GM18520 (cell line): ENCODE data around the gene CALML5.

Experiments used
- ATAC-seq: cut with Tn5 transposase; IDR thresholded peaks from one replicate; pipeline ENCODE4 v1.9.1; 2021; ENCODE audit not compliant: unreplicated experiment

The CALML5 gene, protein sequence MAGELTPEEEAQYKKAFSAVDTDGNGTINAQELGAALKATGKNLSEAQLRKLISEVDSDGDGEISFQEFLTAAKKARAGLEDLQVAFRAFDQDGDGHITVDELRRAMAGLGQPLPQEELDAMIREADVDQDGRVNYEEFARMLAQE

DNA sequence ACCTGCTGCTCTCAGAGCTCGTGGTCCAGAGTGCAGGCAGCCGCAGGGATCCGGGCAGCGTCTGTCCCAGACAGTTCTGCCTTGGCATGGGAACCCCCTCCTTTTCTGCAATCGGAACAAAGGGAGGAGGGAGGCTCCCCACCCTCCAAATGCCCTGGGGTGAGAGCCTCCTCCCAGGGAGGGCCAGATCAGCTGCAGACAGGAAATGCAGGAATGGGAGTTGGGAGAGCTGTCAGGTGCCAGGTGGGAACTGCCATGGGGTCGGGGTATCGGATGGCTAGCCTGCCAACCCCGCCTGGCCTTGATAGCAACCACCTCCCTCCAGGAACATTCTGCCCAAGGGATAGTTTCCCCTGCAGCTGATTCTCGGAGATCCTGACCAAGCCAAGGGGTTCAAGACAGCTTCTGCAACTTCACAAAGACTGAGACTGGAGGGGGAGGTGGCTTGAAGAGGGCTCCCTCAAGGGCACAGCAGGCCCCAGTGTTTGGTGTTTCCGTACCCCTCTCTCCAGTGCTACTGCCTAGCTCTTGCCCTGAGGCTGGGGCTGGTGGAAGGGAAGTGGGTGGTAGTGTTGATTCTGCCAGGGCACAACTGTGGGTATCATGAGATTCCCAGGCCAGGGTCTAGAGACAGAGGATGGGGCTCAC lies at the start of gene CALML5:
Gene CALML5 (minus strand): TSS at position 78 of the 648 bp plus-strand sequence. CDS start 132 bp downstream, outside the sequence.
- ATAC-seq = no peak

DNA sequence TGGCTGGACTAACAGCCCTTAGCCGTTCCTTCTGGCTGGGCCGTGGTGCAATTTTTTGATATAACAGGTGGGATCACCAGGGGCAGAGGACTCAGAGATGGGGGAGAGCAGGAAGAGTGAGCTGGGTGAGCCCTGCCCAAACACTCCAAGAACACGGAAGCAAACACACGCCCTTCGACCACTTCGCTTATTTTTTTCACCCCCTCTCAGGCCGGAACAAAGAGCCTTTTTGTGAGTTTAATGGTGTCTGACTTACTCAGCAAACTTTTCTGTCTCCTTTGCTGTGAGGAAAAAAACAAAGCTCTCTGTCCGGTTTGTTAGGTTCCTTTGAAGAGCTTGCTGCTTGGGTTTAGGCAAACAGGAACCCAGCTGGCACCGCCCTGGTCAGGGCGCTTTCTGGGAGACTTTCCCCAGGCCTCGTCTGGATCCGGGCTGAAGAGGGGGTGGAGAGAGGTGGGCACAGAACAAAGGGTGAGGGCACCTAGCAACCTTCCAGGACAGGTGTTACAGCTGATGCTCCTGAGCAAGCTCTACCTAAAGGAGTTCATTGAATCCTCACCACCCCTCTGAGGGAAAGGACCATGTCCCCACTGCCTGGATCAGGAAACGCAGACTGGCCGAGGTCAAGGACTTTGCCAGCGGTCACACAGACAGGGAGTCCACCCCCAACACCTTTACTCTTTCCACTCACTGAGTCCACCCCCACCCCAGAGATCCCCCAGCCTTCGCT lies 48.7 kb upstream of the CALML5 start:
- no peak for ATAC-seq

DNA sequence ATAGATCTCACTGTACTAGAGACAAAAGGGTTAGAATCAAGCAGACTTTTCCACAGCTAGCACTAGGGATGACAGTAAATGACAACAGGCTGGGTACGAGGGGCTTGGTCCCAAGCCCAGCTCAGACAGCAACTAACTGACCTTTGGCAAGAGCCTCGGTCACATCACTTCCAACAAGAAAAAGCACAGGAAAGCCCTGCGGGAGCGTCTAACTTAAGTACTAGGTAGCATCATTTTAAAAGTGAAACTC lies 48.2 kb upstream of the CALML5 start:
- no peak for ATAC-seq

DNA sequence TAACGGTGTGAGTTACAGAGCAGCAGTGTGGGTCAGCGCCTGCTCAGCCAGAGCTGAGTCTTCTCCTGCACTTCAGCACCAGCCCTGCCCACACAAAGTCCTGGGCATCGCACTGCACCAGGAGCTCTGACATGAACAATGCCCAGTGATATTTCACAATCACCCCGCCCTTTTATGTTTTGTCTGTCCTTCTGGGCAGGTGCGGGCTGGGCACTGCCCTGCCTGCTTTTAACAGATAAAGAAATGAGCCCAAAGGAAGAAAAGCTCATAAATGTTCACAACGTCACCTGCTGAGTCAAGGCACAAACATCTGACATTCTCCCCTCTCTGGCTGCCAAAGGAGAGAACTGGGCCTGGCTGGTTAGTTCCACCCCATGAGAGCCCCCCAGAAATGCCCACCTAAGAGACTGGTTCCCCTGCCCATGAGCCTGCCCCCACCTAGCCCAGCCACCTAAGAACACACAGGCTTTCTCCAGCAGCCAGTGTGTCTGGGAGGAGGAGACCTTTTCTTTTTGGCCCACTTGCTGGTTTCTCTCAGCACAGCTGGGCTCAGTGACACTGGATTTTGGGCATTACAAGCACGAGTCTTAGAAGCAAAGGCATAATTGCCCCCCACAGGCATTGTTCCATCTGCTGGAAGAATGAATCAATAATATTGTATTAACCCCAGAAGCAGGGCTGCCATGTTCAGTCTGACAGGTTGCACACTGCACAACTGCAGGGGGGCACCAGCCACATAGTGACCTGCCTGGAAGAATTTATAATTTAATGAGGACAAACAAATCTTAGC lies 47.7 kb upstream of the CALML5 start:
- no peak for ATAC-seq

DNA sequence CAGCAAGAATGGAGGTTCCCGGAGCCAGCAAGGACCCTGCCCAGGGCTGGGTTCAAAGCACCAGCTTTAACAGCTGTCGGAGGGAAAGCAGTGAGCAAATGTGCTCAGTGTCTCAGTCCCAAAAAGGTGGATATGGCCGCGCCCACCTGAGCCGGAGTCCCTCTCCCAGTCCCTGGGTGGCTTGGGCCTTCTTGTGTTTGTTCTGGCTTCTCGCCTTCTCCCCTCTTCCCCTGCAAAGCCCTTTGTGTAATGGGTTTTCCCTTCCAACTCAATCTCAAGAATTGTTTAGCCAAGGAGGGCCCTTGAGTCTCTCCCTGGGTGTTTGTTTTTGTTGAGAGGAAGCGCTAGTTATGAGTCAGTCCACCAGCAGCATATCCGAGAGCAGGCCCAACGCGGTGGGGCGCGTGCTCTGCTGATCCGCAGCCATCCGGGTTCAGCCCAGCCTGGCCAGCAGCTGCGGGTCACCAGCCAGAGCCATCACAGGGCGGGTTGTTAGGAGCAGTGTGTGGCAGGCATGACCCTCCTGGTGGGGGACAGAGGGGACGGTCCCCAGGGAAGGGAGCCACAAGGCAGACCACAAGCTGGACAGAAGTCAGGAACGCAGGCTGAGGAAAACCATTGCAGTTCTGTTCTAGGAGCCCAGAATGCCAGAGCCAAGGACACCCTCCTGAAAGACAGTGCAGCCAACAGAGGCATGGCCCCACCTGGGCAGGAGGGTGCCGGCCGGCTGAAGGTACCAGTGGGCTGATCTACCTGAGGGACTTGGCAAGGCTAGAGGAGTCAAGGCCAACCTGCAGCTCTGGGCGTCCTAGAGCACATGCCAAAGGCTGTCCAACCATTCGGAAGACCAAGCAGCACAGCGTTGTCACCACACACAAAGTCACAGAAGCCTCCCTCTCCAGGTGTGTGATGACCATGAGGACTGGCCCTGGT lies 46.7 kb upstream of the CALML5 start:
- no peak for ATAC-seq

DNA sequence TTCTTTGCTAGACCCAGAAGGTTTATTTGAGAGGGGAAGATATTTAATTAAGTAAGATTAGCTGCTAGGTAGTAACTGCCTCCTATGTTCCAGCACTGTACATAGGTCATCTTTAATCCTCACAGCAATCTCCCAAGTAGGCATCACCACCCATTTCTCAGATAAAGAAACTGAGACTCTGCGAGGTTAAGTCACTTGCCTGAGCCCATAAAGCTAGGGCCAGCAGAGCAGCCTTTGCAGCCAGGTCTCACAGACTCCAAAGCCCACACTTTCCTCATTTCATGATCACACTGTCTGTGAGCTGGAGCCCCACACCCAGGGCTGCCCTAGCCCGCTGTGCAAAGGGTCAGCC lies 46.0 kb upstream of the CALML5 start:
- ATAC-seq = no peak

DNA sequence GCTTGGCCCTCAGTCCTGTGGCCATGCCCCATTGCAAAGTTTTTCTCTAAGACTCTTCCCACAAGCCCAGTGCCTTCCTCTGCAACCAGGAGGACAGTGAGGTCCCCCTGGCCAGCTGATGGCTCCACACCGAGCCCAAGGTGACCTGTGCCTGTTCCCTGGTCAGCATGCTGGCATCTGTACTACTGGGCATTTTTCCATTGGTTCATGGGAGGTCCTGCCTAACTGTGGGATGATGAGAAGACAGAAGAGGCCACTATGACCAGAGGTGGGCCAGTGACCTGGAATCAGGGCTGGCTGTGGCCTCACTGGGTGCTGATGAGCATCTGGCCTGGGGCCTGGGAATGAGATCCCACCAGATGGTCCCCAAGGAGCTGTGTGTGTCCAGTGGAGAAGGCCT lies 45.6 kb upstream of the CALML5 start:
- ATAC-seq = no peak

DNA sequence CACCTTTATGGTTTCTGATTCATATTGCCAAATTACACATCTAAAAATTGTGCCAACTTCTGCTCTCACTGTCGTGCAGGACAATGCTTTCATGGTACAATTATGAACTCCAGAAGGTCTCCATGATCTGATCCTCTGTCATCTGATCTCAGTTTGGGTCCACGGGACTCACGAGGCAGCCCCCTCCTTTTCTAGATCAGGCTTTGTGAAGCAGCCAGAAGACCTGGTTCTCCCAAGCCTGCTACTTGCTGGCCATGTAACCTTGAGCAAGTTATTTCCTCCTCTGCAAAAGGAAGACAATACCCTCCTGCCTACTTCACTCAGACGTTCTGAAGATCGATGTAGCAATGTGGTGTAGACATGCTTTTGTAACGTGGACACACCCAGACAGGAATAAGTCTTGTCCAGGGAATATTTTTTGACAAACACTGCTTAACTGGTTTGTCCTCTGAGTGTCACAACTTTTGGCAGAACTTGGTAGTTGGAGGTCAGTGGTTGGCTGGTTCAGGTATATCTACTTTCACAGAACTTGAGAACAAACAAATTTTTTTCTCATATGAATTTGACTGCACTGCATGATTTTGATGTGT lies 44.9 kb upstream of the CALML5 start:
- ATAC-seq = no peak

DNA sequence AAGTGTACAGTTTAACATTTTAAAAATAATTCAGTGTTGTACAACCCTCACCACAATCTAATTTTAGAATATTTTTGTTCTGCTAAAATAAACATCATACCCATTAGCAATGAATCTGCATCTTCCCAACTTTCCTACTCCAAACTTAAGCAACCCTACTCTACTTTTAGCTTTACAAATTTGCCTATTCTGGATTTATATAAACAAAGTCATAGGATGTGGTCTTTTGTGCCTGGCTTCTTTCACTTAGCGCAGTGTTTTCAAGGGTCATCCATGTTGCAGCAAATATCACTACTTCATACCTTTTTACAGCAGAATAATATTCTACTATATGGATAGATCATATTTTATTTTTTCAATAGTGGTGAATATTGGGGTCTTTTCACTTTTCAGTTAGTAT lies 44.3 kb upstream of the CALML5 start:
- no peak for ATAC-seq

DNA sequence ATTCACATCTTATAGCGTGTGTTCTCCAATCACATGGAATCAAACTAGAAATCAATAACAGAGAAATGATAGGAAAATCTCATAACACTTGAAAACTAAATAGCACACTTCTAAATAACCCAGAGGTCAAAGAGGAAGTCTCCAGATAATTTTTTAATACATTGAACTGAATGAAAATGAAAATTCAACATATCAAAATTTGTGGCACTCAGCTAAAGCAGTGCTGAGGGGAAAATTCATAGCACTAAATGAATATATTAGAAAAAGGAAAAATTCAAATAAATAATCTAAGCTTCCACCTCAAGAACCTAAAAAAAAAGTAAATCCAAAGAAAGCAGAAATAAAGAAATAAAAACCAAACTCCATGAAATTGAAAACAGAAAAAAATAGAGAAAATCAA lies 42.7 kb upstream of the CALML5 start:
- no peak for ATAC-seq

DNA sequence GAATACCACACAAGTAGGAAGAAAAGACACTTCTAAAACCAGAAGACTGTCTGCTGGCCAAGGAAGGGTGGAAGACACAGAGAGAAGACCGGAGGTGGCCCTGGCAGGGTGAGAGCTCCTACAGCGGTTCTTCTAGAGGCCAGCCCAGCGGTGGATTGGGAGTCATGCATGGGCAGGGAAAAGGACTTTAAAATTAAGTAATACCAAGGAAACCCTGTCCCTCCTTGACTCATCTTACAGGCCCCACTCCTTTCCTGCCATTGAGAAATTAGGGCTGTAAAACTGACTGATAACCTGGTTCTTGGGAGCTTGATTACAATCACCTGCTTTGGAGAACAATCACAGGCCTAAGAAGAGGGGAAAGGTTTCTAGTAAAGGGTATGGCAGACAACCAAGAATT lies 41.5 kb upstream of the CALML5 start:
- no peak for ATAC-seq

DNA sequence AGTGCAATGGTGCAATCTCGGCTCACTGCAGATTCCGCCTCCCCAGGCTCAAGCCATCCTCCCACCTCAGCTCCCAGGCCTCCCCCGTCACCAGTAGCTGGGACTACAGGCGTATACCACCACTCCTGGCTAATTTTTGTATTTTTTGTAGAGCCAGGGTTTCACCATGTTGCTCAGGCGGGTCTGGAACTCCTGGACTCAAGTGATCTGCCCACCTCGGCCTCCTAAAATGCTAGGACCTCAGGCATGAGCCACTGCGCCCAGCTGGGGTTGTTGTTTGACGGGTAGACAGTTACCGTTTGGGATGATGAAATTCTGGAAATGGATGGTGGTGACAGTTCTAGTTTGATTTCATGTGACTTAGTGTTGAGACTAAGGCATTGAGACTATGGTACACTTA lies 40.7 kb upstream of the CALML5 start:
- no peak for ATAC-seq

DNA sequence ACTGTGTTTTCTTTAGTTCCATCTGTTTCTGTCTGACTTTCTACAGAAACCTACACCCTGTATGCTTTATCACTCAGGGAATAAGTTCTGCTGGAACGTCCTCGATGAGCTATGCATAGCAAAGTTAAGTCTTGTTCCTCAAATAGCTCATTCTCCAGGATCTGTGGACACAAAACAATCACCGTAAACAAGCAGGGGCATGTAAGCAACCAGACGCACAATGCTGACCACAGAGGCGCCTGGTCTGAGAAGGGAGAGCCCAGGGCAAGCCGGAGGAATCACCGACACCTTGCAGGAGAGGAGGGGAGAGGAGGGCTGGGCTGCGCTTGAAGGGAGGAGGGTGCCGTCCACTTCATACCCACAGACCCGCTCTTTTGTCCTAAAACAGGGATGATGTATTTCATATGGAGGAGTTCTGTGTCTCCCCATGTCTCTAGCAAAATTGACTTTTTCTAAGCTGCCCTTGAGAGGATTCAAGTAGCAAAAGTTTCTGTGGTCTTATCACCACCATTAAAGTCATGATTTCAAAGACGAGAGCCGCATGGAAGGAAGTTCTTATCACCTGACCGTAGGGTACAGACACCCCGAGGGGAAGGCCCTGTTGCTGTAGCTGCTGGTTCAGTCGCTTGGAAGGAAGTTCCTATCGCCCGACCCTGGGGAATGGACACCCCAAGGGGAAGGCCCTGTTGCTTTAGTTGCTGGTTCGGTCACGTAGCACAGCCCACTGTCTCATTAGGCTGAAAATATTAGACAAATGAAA lies 39.7 kb upstream of the CALML5 start:
- ATAC-seq = no peak

DNA sequence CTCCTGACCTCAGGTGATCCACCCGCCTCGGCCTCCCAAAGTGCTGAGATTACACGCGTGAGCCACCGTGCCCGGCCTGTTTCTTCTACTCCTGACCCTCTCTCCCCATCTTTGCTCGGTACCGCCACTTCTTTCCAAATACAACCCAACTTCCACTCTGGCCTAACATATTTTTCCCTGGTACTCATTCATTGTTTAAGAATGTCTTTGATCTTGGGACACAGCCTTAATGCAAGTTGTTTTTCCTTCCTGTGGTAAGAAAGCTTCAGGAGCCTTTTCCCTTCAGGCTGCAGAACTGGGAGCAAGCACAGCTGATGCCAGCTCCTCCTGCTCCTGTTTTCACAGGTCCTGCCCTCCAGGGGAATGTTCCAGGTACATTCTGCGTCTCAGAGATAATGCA lies 39.1 kb upstream of the CALML5 start:
- ATAC-seq = no peak

DNA sequence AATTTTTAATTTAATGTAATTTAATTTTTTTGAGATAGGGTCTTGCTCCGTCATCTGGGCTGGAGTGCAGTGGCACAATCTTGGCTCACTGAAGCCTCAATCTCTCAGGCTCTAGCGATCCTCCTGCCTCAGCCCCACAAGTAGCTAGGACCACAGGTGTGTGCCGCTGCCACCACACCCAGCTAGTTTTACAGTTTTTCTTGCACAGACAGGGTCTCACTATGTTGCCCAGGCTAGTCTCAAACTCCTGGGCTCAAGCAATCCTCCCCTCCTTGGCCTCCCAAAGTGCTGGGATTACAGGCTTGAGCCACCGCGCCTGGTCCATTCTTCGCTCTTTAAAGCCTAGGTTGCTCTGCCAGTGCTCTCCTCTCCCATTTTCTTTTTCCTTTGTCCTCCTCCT lies 38.3 kb upstream of the CALML5 start:
- no peak for ATAC-seq

DNA sequence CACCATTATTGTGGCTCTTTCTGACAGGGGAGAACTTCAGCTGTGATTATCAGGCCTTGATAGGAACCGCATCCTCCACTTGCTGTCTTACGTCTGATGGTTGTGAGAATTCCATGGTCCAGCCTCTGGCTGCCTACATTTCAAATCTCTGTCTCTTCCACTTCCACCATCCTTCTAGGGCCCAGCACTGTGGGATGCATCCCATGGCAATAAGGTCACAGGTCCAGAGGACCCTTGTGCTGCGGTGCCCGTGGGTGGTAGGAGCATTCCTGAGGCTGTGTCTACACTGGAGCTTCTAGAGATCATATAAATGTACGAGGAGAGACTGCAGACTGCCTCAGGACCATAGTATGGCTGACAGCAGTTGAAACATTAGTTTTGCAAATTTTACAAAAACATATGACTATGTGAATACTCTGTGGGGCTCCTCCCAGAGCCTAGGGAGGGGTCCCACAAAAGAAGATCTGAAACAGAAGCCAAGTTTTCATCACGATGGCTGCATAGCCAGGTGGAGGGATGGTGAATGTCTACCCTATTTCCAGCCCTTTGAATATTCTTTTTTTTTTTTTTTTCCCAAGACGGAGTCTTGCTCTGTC lies 37.2 kb upstream of the CALML5 start:
- no peak for ATAC-seq

DNA sequence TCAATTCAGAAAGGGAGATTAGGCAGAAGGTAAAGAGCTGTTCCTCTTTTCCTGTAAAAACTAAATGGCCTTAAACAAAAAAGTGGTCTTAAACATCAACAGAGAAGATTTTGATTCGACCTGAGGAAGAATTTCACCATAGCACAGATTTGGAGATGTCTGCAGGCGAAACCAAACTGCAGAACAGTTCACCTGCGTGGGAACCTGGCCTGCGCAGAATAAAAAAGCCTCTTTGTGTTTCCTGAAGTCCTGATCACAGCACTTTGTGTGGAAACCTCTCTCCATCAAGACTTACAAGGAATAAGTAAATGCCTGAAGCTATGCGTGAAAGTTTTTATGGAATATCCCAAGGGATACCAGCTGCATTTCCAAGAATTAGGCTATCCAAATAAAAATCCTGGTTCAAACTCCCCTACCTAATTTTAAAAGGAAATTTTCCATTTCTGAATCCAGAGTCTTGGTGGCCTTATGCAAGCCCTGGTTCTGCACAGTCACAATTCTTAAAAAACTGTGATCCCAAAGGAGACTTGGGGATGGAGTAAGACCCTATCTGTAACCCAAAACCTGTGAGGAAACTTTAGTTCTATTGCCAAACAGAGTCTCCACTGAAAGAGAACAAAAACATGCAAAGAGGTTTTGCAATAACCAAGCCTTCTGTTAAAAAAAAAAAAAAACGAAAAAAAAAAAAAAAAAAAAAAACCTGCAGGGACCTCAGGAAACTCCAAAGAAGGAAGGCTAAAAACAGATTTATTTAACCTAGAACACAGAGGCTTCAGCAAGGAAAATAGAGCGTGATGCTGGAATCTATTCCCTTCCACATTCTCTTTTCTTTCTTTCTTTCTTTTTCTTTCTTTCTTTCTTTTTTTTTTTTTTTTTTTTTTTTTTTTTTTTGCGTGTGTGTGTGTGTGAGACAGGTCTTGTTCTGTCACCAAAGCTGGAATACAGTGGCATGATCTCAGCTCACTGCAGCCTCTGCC lies 35.8 kb upstream of the CALML5 start:
- ATAC-seq = no peak

DNA sequence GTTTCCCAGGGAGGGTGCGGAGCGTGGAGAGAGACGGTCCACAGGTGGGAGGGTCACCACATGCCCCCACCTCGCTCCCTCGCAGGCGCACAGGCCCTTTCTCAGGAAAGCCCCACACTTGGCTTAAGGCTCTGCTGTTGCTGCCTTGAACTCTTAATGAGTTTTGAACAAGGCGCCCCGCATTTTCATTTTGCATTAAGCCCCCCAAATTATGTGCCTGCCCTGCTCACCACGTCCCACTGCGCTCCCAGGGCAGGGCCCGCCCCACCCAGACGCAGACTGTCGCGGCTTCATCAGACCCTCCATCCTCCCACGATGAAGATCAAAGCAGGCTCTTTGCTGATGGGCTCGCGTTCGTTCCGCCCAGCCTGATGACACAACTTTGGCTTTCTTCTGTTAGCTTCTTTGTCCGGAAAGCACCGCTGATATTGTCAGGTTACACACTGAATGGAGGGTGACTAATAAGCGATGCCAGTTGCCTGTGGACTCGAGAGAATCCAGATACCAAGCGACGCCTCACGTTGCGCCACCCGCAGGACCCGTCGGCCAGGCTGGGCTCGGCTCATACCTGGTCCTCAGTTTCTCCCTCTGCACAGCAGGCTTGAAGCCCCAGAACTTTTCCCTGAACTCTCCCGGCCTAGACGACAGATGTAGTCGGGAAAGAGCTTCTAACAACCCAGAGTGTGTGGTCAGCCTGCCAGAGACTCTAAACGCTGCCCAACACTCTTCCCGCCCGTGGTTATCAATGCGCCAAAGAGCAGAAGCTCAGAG lies 34.9 kb upstream of the CALML5 start:
- ATAC-seq = no peak
